Trophoblast cell (in vitro differentiated cells and primary cell): ENCODE results near the gene ZNF358.

Source experiments
- DNase-seq, 2 donors: peaks; one replicate each; pipeline ENCODE4 v3.0.0-alpha.2; 2016
- H2AFZ ChIP-seq: 2 replicates; pipeline ENCODE4 v1.6.1; 2013; ENCODE audit warnings: low read length, moderate library complexity, mild to moderate bottlenecking; ENCODE audit not compliant: insufficient read depth, poor library complexity
- H2AK5ac ChIP-seq: 2 replicates; pipeline ENCODE4 v1.6.1; 2013; ENCODE audit warnings: mild to moderate bottlenecking, low read length
- H2BK120ac ChIP-seq: 2 replicates; pipeline ENCODE4 v1.6.1; 2013; ENCODE audit warnings: low read length, mild to moderate bottlenecking, moderate library complexity; ENCODE audit not compliant: insufficient read depth, poor library complexity
- H2BK12ac ChIP-seq: 2 replicates; pipeline ENCODE4 v1.6.1; 2013; ENCODE audit warnings: mild to moderate bottlenecking, low read length, moderate library complexity
- H2BK5ac ChIP-seq: 2 replicates; pipeline ENCODE4 v1.6.1; 2013; ENCODE audit warnings: low read length, low read depth, moderate library complexity, mild to moderate bottlenecking; ENCODE audit not compliant: poor library complexity
- H3K14ac ChIP-seq: 2 replicates; pipeline ENCODE4 v1.6.1; 2013; ENCODE audit warnings: mild to moderate bottlenecking, low read length
- H3K18ac ChIP-seq: 2 replicates; pipeline ENCODE4 v1.6.1; 2013; ENCODE audit warnings: mild to moderate bottlenecking, low read length
- H3K23ac ChIP-seq: 2 replicates; pipeline ENCODE4 v1.6.1; 2013; ENCODE audit warnings: low read length
- H3K27ac ChIP-seq: 2 replicates; pipeline ENCODE4 v1.5.1; 2013; ENCODE audit warnings: low read depth, mild to moderate bottlenecking, inconsistent platforms, low read length, moderate library complexity
- H3K27me3 ChIP-seq: 2 replicates; pipeline ENCODE4 v1.6.1; 2013; ENCODE audit warnings: inconsistent platforms, mild to moderate bottlenecking, low read length, moderate library complexity; ENCODE audit not compliant: insufficient read depth
- H3K36me3 ChIP-seq, 2 experiments: 1 replicate in 1 of 2; 2 replicates in 1 of 2; pipeline ENCODE4 v1.6.1; 2013; ENCODE audit warnings: low read length in 2 of 2, mild to moderate bottlenecking in 2 of 2, moderate library complexity in 1 of 2; ENCODE audit not compliant: insufficient read depth in 2 of 2, control insufficient read depth in 1 of 2
- H3K4ac ChIP-seq: 2 replicates; pipeline ENCODE4 v1.6.1; 2013; ENCODE audit warnings: low read depth, mild to moderate bottlenecking, low read length, moderate library complexity
- H3K4me1 ChIP-seq, 2 experiments: 1 replicate in 1 of 2; 2 replicates in 1 of 2; pipeline ENCODE4 v1.6.1; 2013; ENCODE audit warnings: low read length in 2 of 2, mild to moderate bottlenecking in 2 of 2, moderate library complexity in 1 of 2; ENCODE audit not compliant: insufficient read depth in 2 of 2, control insufficient read depth in 1 of 2
- H3K4me2 ChIP-seq: 2 replicates; pipeline ENCODE4 v1.6.1; 2013; ENCODE audit warnings: inconsistent platforms, mild to moderate bottlenecking, low read length, moderate library complexity
- H3K4me3 ChIP-seq: 2 replicates; pipeline ENCODE4 v1.5.1; 2013; ENCODE audit warnings: mild to moderate bottlenecking, low read depth, low read length, inconsistent platforms
- H3K79me1 ChIP-seq: one replicate; pipeline ENCODE4 v1.6.1; 2013; ENCODE audit warnings: low read length
- H3K79me2 ChIP-seq: 2 replicates; pipeline ENCODE4 v1.6.1; 2013; ENCODE audit warnings: low read length, mild to moderate bottlenecking; ENCODE audit not compliant: control insufficient read depth, insufficient read depth, poor library complexity
- H3K9ac ChIP-seq: 2 replicates; pipeline ENCODE4 v1.6.1; 2013; ENCODE audit warnings: mild to moderate bottlenecking, low read length
- H3K9me3 ChIP-seq: 2 replicates; pipeline ENCODE4 v1.6.1; 2013; ENCODE audit warnings: low read depth, mild to moderate bottlenecking, control low read depth, inconsistent platforms, low read length; ENCODE audit not compliant: insufficient read depth
- H4K12ac ChIP-seq: 2 replicates; pipeline ENCODE4 v1.6.1; 2013; ENCODE audit warnings: low read depth, mild to moderate bottlenecking, low read length, moderate library complexity
- H4K8ac ChIP-seq: 2 replicates; pipeline ENCODE4 v1.6.1; 2013; ENCODE audit warnings: low read depth, mild to moderate bottlenecking, low read length, moderate library complexity
- H4K91ac ChIP-seq: one replicate; pipeline ENCODE4 v1.6.1; 2013; ENCODE audit warnings: low read depth, mild to moderate bottlenecking, low read length, moderate library complexity
- WGBS: extraction: QIAGEN DNeasy Blood & Tissue Kit; methylation state at CpG from one replicate; pipeline ENCODE4 v1.1.7; 2013; ENCODE audit warnings: missing lambda C conversion rate; ENCODE audit not compliant: insufficient read length, insufficient coverage; ENCODE audit errors: extremely low coverage; 5-methylcytosine and 5-hydroxymethylcytosine counted together

The ZNF358 gene

GRCh38 chr19:7506385-7507328 lies 9.2 kb upstream of the ZNF358 start:
- no peak overlapping the region for H3K18ac ChIP-seq
- H2AK5ac ChIP-seq, result no peak overlapping the region
- H4K8ac ChIP-seq, result no peak overlapping the region
- H2BK5ac ChIP-seq, result no peak overlapping the region
- H3K27ac ChIP-seq, result no peak overlapping the region
- no peaks in the 10 kb centered on the region for H3K36me3 ChIP-seq
- H3K27me3 ChIP-seq, result no peaks in the 10 kb centered on the region
- DNase-seq, result peak; percentile 78 to 81
- H3K4me3 ChIP-seq, result no peak overlapping the region
- no peak overlapping the region for H3K23ac ChIP-seq
- H4K91ac ChIP-seq, result no peak overlapping the region
- H2BK12ac ChIP-seq, result no peak overlapping the region
- H3K4me2 ChIP-seq, result no peak overlapping the region
- H3K79me2 ChIP-seq, result no peaks in the 10 kb centered on the region
- no peak overlapping the region for H2AFZ ChIP-seq
- no peaks in the 10 kb centered on the region for H3K79me1 ChIP-seq
- no peak overlapping the region for H3K9ac ChIP-seq
- H3K4ac ChIP-seq, result no peak overlapping the region
- H3K14ac ChIP-seq, result no peak overlapping the region
- no peak overlapping the region for H2BK120ac ChIP-seq
- H4K12ac ChIP-seq, result no peak overlapping the region
- no CpG with 5 or more reads among the region's 20 CpGs for WGBS
- H3K4me1 ChIP-seq, result no peaks in the 10 kb centered on the region
- no peaks in the 10 kb centered on the region for H3K9me3 ChIP-seq

- H3K27me3 ChIP-seq, result no peaks in the 10 kb centered on the region
- WGBS, result no CpG with 5 or more reads among the region's 11 CpGs
These were observed 8.0 kb upstream of the ZNF358 start for GRCh38 chr19:7507884-7508283.

GRCh38 chr19:7509625-7510024 lies 6.3 kb upstream of the ZNF358 start:
- Histone ChIP-seq H4K12ac (no peak overlapping the region), H4K8ac (no peak overlapping the region), H3K9me3 (no peaks in the 10 kb centered on the region), H2AFZ (no peak overlapping the region), H3K4me1 (no peaks in the 10 kb centered on the region), H2BK120ac (no peak overlapping the region), H3K79me1 (no peaks in the 10 kb centered on the region), H2AK5ac (no peak overlapping the region), H3K9ac (no peak overlapping the region), H3K36me3 (no peaks in the 10 kb centered on the region), H3K79me2 (no peaks in the 10 kb centered on the region), H3K4me2 (no peak overlapping the region), H3K4ac (no peak overlapping the region), H2BK12ac (no peak overlapping the region), H3K14ac (no peak overlapping the region), H2BK5ac (no peak overlapping the region), H3K4me3 (no peak overlapping the region), H3K23ac (no peak overlapping the region), H3K27me3 (no peaks in the 10 kb centered on the region), H4K91ac (no peak overlapping the region), H3K27ac (no peak overlapping the region), H3K18ac (no peak overlapping the region)
- DNase-seq, result peak in 1 of 2 donors; percentile 33
- WGBS, result no CpG with 5 or more reads among the region's 3 CpGs

More at GRCh38 chr19:7507884-7508283, 8.0 kb upstream of the ZNF358 start:
- Histone ChIP-seq H3K4me3 (no peak overlapping the region), H4K8ac (no peak overlapping the region), H3K9ac (no peak overlapping the region), H3K9me3 (no peaks in the 10 kb centered on the region), H4K12ac (no peak overlapping the region), H3K79me1 (no peaks in the 10 kb centered on the region), H3K23ac (no peak overlapping the region), H3K4me2 (no peak overlapping the region), H2BK120ac (no peak overlapping the region), H3K36me3 (no peaks in the 10 kb centered on the region), H2BK5ac (no peak overlapping the region), H3K14ac (no peak overlapping the region), H3K4ac (no peak overlapping the region), H2AK5ac (no peak overlapping the region), H3K79me2 (no peaks in the 10 kb centered on the region), H2AFZ (no peak overlapping the region), H3K18ac (no peak overlapping the region), H2BK12ac (no peak overlapping the region), H4K91ac (no peak overlapping the region), H3K27ac (no peak overlapping the region), H3K4me1 (no peaks in the 10 kb centered on the region)
- DNase-seq, result peak; percentile 72 to 73

GRCh38 chr19:7512400-7512851 lies 3.5 kb upstream of the ZNF358 start:
- Histone ChIP-seq H2BK120ac (no peak overlapping the region), H2BK12ac (no peak overlapping the region), H4K8ac (no peak overlapping the region), H2BK5ac (no peak overlapping the region), H3K79me1 (peaks cover 17% of the 10 kb centered on the region), H3K4me2 (no peak overlapping the region), H3K4ac (no peak overlapping the region), H4K91ac (no peak overlapping the region), H2AK5ac (no peak overlapping the region), H3K79me2 (peaks cover 11% of the 10 kb centered on the region), H3K18ac (no peak overlapping the region), H3K4me1 (peaks cover 11 to 14% of the 10 kb centered on the region in 2 experiments), H3K14ac (no peak overlapping the region), H3K27ac (peak overlapping the region; percentile 43), H3K4me3 (no peak overlapping the region), H2AFZ (no peak overlapping the region), H4K12ac (no peak overlapping the region), H3K36me3 (no peaks in the 10 kb centered on the region), H3K9me3 (no peaks in the 10 kb centered on the region), H3K23ac (no peak overlapping the region), H3K27me3 (no peaks in the 10 kb centered on the region), H3K9ac (no peak overlapping the region)
- WGBS, result no CpG with 5 or more reads among the region's 6 CpGs
- peak; percentile 83 to 94 for DNase-seq
